ENCODE results near the gene DDC.
"Not testable (repeated sequence)": the region's sequence is repeated elsewhere in the genome, so short reads cannot be mapped to it uniquely, and the experiment has no call there.

Gene DDC

DNA sequence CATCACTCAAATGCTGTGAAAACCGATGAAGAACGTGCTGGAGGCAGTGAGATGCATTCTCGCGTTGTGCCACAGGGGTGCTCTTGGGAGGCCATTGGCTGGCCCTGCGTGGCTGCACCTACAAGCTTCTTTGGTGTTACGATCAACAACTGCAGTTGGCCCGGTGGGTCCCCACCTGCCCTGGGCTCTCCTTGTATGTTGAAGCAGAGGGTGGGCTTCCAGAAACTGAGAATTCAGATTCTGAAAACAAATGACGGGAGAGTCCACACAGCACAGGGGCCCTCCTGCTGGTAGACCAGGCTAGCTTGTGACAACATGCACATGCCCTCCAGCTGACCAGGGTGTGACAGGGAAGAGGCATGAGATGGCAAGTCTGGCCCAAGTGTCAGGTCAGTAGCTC lies 23.7 kb upstream of the DDC start:
- no peak for DNase-seq

DNA sequence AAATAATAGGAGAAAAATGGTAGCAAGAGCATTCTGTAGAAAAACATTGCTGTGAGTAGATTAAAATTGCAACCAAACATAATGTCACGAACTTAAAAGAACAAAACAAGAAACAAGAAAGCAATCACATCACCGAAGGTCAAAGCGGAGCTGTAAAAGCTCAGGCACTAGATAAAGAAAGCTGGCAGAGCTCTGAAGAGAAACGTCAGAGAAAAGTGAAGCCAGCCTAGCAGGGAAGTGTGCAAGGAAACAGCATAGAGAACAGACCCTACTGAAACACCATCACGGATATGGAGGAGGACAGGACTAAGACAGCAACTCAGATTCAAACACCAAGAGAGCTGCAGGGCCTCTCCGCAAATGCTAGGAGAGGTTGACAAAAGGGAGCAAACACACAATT lies 22.5 kb upstream of the DDC start:
- no peak for DNase-seq

DNA sequence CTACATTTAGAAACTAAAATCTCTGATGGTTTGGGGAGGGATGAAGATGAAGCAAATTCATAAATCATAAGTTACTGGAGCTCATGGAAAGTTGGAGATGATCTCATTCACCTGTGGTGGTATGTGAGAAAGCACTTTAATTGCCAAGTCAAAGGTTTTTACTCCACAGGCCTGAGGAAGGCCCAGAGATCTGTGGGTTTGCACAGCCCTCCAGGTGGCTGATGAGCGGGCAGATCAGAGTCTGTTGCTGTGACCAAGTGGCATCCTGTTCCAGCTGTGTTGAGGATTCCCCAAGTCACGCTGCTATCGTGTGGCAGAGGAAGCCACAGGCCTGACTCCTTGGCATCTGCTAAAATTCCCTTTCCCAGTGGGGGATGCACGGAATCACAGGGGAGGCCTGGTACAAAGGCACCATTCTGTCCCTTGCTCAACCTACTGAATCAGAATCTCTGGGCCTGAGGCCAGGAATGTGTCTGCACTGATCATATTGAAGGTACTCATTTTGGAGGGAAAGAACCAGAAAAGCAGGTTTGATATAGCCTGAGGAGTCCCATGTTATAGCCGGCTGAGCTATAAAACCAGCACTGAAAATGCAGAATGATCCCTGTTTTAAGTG lies 19.7 kb upstream of the DDC start:
- DNase-seq: no peak

DNA sequence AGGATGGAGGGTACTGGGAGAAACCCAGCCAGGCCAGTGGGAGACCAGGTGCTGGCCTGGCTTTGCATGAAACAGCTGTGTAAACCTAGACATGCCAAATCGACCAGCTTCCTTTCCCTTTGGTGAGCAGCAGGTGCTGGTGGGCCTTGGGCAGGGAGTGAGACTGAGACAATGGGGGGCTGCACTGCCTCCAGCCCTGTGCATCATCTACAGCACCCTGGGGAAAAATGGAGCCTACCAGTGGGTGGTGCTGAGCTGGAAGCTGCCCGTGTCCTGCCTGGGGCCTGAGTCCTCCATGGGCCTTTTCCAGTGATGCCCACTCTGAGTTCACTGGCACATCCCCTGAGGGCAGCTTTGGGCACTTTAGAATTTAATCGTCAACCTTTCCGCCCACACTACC lies 19.2 kb upstream of the DDC start:
- no peak for DNase-seq

DNA sequence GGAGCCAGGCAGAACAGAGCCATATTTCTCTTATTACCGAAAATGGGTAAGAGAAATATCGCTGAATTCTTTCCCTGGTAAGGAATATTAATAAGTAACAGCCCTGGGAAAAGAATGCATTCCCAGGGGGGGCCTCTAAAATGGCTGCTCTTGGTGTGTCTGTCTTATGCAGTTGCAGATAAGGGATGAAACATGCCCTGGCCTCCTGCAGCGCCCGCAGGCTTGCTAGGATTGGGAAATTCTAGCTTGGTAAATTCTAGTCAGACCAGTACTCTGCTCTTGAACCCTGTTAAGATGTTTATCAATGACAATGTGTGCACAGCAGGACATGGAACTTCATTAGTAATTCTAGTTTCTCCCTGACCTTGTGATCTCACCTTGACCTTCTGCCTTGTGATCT lies 18.1 kb upstream of the DDC start:
- DNase-seq: not testable (repeated sequence)

DNA sequence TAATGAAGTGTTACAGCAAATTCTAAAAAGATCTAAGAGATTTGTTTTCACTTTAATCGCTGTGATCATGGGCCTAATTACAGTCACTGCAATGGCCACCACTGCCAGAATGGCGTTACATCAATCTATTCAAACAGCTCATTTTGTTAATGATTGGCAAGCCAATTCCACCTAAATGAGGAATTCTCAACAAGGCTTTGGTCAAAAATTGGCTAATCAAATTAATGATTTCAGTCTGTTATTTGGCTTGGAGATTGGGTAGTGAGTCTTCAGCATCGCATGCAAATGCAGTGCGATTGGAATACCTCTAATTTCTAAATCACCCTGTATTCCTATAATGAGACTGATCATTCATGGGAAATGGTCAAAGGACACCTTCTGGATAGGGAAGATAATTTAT lies 17.1 kb upstream of the DDC start:
- DNase-seq: not testable (repeated sequence)

DNA sequence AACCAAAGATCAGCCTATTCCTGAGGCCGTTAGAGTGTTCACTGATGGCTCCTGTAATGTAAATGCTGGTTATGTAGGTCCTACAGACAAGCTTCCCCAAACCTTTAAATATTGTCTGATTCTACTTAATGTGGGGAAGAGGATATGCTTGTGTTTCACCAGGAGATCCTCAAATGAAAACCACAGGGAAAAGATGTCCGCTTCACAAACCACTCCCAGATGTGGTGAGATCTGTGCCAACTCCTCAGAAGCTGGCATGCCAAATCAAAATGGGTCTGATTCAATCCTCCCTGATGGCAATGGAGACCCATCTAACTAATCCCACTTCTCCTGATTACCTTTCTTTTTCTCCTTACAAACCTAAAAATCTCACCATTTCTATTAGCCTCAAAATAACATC lies 15.5 kb upstream of the DDC start:
- DNase-seq: not testable (repeated sequence)

DNA sequence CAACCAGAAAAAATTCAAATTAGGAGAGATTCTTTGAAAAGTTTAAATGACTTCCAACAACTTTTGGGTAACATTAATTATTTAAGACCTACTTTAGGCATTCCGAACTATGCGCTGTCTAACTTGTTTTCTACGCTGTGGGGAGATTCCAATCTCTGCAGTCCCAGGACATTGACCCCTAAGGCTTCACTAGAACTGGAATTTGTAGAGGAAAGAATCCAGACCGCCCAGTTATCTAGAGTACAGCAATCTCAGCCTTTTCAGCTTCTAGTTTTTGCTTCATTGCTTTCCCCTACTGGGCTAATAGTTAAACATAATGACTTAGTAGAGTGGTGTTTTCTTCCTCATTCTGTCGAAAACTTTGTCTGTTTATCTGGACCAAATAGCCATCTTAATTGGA lies 14.9 kb upstream of the DDC start:
- DNase-seq: no peak

DNA sequence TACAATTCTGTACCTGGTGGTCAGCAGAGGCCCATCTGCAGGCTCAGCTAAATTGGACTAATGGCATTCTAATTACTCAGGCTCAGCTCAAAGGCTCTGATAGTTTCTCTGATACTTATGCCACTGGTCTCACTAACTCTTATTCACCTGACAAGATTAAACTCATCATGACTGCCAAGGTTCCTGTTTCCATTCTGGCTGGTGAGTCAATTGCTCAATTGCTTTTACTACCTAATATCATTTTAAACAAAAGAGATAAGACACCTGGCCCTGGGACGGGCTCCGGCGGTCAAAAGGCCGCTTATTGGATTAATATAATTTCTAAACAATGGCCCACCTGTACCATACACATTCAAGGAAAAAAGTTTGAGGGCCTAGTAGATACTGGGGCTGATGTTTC lies 12.9 kb upstream of the DDC start:
- not testable (repeated sequence) for DNase-seq

DNA sequence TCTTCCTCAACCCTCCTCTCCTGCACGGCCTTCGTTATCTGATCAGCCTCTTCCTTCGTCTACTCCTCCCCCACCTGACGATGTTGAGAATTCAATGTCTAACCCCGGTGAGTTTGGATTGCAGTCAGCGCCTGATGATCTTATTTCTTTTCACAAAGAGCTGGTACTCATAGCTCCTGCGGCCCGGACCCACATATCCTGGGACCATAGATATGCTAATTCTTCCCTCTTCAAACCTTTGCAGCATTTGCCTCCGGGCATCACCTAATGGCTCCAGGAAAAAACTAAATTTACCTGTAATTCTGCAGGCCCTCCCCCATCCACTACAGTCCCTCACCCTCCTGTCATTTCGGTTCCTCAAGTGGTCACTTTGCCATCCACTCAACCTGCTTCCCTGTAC lies 12.4 kb upstream of the DDC start:
- no peak for DNase-seq

DNA sequence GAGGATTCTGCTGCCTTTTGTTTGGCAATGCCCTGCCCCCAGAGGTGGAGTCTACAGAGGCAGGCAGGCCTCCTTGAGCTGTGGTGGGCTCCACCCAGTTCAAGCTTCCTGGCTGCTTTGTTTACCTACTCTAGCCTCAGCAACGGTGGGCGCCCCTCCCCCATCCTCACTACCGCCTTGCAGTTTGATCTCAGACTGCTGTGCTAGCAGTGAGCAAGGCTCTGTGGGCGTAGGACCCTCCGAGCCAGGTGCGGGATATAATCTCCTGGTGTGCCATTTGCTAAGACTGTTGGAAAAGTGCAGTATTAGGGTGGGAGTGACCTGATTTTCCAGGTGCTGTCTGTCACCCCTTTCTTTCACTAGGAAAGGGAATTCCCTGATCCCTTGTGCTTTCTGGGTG lies 11.2 kb upstream of the DDC start:
- not testable (repeated sequence) for DNase-seq

DNA sequence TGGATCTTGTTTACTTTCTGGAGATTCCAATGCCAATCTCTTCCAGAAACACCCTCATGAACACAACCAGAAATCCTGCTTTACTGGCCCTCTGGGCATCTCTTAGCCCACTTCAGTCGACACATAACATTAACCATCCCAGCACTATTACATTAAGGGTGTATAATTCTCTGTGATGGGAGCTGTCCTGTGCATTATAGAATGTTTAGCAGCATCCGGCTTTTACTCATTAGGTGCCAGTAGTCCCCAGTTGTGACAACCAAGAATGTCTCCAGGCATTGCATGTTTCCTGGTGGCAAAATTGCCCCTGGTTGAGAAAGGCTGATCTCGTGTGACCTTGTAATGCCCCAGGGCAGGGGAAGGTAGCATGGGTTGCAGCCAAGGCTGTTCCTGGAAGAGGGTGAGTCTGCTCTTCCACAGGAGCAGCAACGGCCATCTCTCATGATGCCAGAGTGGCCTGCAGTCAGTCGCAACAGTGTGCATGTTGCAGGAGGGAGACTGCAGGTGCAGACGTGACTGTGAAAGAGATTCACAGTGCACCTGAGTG lies 2.6 kb upstream of the DDC start:
- no peak for DNase-seq

DNA sequence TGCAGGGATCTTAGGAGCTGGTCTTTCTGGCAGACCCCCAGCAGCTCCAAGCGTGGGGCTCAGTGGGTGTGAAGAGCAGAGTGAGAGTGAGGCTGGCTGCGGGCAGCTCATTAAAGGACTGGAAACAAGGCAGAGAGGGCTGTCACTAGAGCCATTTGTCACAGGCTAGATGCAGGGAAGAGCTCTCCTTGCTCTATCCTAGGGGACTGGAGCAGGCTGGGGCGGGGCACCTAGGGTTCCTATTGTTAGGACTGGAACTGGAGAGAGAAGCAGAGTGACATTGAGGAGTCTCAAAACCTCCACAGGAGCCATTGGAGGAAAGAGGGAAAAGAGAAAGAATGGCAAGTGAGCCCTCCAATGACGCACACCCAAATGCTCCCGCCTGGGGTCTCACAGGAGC lies 772 bp upstream of the DDC start:
- DNase-seq: no peak

DNA sequence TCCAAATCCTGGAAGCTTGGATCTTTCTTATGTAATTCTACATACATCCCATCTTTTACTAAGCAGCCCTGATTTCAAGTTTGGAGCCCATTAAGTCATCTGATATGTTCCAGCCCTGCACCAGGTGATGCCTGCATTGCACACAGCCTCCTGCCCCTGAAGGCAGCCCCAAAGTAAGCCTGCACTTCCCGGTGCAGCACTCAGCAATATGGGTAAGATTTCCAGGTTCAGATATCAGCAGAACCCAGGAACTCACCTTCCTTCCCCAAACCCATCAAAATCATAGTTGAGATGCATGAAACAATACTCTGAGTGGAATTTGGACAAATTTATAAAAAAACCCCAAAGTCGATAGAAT lies 333 bp upstream of the DDC start:
- DNase-seq: no peak

DNA sequence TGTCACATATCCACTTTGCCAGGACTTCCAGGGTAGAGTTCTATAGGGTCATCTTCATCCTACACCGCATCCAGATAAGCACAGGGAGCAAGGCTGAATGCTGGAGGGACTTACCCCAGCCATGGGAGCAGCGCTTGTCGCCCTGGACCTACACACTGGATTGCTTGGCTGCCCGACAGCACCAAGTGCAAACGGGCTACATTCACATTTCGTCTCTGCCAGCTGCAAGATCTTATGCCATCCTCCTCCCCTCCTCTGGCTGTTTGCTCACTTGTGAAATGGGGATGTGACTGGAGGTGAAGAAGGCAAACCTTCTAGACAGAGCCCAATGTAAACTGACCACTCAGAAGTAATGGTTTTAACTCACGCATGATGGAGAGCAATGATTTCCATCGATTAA lies 1.0 kb downstream of the DDC start:
- DNase-seq: no peak

DNA sequence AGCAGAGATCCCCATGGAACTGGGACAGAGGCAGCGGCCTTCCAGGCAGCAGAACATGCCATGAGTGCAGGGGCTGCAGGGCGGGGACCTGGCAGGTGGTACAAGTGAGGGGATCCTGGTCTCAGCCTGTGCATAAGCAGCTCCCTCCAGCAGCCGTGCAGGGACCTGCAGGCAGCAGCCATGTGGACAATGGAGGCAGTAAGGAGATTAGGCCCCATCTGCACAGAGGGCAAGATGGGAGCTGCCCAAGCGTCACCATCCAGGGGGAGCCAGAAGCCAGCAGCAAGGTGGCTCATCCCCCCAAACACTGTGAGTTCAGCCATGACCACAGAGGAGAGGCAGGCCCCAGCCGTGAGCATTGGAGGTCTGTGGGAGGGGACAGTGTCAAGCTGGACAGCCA lies 3.1 kb downstream of the DDC start:
- DNase-seq: no peak

DNA sequence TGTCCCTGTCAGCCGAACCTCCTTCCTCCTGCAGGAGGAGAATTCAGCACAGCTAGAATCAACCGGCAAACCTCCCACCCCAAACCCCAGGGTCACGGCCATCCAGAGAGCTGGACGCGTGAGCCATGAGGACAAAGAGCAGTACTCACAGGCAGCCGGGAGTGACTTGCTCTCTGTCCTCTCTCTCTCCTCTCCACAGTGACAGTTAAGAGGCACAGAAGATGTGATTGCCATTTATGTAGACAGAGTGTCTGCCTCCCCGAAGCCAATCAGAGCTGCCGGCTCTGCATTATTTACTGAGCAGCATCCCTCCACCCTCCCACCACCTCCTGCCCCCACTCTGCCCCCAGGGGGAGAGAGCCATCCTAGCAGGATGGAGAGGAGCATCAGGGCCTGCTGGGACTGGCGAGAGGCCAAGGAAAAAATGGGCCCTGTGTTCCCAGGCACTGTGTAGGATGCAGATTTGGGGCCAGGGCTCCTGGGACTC lies 4.3 kb downstream of the DDC start:
- peak; percentile 83 for DNase-seq

DNA sequence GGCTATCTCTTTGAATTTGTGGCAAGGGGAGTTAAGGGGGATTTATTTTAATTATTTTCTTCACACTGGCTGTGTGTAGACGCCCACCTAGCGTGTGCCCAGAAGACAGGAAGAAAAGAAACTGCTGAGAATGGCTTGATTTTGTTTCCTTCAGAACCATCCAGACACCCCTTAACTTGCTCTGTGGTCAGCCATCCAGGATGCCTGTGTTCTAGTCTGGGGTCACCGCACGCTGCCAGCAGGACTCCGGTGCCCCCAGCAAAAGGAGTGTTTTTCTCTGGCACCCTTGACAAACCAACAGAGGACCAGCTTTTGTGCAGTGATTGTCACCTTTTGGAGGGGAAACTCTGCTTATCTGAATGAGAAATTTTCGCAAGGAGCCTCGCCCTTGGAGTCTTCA lies 5.3 kb downstream of the DDC start:
- DNase-seq: no peak

DNA sequence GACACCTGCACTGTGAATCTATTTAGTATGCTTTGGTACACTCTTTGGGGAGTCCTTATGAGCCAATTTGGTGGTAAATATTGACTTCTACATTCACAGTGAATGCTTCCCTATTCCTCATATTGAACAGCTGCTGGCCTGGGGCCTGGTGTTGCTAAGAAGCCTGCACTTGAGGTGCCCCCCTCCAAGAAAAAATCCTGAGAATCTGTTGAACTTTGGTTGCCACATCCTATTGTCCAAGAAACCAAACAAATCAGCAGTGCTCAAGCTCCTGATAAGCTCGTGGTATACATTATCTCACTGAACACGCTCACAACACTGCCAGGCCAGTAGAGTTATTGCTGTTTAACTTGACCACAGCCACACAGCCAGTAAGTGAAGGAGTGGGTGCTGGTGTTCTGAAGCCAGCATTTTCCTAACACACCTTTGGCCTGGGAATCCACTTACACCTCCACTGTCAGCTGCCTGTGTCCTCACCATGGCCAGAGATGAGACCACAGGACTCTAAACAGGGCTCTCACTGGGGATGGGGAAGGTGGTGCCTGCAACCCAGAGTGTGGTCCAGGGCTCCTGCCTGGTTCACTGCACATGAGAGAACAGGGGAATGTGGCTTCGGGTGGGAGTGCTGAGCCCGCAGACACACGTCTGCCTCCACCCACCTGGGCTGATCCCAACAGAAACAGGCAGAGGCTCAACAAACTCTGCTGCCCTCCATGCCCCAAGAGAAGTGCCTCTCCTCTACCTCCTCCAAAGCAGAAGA lies 6.7 kb downstream of the DDC start:
- no peak for DNase-seq

DNA sequence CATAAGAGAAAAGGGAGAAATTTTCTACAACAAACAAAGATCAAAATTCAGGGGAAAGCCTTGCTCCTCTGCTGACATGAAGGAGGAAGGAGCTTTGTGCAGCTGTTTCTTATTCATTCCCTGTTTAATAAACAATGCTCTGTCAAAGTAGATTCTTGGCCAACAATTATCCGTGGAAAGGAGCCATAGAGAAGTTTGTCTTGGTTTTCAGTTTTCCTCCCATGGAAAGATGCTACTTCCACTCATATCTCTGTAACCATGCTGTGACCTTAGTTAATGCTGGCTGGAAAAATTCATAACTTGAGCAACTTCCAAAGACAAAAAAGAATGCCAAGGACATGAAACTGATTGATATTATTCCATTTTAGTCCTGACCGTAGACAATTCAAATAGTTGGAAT lies 8.1 kb downstream of the DDC start:
- DNase-seq: no peak

DNA sequence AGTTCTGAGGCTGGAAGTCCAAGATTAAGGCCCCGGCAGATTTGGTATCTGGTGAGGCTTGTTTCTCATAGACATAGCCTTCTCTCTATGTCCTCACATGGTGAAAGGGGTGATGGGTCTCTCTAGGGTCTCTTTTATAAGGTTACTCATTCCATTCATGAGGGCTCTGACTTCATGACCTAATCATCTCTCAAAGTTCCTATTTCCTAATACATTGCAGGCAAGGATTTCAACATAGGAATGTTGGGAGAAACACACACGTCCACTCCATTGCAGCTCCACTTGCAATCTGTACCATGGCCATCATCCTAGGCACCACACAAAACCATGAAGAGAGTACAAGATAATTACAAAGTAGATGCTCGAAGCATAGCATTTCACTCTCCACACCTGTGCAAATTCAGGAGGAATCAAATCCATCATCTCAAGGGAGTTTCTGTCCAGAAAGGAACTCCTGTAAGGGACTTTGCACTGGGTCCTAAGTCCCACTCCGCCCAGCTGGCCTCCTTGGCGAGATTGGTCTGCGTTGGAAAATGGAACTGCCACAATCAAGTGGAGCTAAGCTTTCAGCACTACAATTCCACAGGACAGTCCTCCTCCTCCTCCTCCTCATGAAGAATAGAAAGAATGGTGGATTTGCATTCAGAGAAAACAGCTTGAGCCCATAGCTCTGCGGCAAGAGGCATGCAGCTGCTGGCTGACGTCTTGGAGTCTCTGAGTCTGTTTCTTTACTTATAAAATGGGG lies 8.8 kb downstream of the DDC start:
- DNase-seq: no peak

DNA sequence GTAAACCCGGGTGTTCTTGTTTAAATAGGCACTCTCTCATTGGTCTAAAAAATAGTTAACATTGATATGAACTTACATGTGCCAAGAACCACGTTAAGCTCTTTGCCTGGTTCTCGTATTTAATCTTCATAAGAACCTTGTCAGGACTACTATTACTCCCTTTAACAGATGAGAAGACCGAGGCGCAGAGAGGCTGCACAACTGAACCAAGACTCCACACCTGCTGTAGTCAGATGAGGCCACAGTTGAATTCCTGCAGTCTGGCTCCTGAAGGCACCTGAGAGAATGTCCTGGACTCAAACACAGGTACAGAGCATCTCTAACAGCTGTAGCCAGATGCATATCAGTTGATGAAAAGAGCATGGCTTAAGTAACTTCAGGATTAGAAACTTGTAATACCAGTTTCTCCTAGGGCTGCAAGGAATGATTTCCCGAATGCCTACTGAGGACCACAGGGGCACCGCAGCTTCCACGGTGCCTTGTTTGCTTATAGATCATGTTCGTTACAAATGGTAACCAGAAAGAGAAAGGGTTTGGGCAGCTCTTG lies 9.5 kb downstream of the DDC start:
- DNase-seq: no peak

DNA sequence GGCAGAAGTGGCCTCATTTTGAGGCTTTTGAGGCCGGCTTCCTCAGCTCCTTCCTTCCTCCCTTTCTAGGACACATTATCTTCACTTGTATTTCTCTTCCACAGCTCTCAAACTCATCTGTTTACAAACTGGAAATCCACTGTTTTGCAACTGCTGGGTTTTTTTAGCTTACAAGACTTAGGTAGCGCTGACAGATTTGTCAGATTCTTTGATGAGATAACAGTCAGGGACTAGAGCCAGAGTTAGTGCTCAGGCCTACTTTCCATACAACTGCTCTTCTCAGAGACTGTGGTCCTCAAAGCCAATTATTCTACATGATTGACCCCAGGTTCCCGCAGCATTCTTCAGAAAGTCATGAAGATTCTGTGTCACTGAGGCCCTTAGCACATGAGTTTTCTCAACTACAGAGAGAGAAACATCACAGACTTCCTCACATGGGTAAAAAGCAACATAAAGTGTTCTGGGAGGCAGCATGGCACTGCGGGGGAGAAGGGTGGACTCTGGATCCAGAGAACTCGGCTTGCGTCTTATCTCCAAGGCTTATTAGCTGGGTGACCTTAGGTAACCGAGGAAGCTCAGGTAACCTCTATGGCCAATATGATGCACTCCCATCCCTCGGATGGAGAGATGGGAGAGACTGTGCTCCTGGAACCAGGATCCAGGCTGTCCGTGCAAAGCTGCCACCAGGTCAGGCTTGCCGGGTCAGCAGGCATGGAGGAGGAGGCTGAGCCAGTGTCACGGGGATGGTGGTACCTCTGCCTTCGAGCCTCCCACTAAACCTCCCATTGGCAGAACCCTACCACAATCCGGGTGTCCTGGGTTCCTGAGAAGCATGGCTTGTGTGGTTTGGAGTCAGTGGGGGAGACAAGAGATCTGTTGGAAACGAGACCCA lies 10.5 kb downstream of the DDC start:
- no peak for DNase-seq

Data from NCI-H1105 (cell line).